T-helper 2 cell (primary cell): Measurements from ENCODE around the gene SIK2.
A peak's percentile ranks its signal among the peaks of the same experiment; 100 is the strongest.

ENCODE experiments used
- DNase-seq, 5 experiments: peaks; one replicate each; pipeline versions ENCODE4 v3.0.0 to v3.0.0-alpha.2; 2012 to 2022
- total RNA-seq, 2 donors: gene quantifications; one replicate each; lab custom pipeline; 2026; lab: John Stamatoyannopoulos, UW

SIK2 gene
- 23.1 to 26.8 reads per million in 2 donors for total RNA-seq

- peak; percentile 74 to 94 (median 86) for DNase-seq
Measured at GRCh38 chr11:111601979-111602864, at the start of gene SIK2. Gene SIK2 (plus strand): TSS chr11:111602449. CDS start chr11:111602564, 115 bp downstream.

DNA sequence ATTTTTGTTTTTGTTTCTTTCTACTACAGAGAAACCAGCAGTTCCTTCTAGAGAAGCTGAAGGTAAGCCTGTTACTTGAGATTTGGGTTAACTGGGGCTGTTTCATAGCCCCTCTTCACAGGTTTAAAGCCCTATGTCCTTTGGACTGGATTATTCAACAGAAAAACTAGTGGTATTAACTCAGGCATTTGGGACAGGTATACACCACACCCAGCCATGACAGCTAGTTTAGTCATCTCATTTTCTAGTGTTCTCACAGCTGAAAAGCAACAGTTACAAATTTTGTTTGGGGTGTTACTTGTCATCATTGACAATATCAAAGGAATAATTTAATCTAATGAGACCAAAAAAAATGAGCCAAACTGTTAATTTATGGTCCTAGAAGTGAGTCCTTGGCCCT lies 47.7 kb upstream of the SIK2 start:
- no peak for DNase-seq

DNA sequence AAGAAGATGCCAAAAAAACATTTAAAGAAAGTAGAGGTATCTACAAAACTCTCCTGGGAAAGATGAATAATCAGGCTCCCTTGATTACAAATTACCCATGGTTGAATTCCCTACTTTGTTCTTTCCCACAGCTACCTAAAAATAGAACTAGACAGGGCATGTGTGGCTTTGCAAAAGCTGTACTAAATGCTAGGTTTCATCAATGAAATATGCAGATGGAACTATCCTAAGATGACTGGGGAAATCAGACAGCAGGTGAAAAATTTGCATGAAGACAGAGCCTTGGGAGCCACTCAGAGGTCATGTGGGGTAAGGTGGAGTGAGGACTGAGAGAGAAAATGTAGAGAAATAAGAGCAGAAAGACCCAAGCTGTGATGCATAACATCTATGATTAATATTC lies 47.0 kb upstream of the SIK2 start:
- DNase-seq, result no peak

- DNase-seq, result no peak
Measured at GRCh38 chr11:111557425-111558111, 44.7 kb upstream of the SIK2 start.

DNA sequence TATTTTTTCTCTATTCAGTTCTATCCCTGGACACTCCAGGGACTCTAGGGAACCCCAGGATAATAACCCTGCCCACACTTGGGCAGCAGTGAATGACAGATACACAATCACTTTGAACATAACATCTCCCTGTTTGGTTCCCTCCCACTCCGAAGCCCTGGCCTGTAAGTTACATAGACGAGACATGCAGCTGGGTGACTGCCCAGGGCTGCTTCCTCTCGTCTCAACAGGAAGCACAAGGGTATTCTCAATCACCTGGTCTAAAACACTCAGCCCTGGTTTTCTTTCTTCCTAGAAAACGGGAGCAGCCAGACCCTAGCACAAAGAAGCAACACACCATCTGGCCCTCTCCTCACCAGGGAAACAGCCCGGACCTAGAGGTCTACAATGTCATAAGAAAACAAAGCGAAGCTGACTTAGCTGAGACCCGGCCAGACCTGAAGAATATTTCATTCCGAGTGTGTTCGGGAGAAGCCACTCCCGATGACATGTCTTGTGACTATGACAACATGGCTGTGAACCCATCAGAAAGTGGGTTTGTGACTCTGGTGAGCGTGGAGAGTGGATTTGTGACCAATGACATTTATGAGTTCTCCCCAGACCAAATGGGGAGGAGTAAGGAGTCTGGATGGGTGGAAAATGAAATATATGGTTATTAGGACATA lies 42.3 kb upstream of the SIK2 start:
- DNase-seq, result no peak

DNA sequence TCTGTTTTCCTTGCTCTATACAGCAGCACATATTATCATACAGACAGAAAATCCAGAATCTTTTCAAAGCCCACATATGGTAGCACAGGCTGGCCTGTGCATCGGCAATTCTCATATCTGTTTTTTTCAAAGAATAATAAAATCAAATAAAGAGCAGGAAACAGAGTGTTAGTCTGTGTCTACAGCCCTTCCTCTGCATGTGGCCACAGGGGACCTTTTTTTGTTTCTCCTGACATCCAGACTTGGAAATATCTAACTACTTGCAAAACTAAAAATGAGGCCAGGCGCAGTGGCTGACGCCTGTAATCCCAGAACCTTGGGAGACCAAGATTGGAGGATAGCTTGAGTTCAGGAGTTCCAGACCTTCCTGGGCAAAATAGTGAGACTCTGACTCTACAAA lies 41.4 kb upstream of the SIK2 start:
- no peak for DNase-seq

DNA sequence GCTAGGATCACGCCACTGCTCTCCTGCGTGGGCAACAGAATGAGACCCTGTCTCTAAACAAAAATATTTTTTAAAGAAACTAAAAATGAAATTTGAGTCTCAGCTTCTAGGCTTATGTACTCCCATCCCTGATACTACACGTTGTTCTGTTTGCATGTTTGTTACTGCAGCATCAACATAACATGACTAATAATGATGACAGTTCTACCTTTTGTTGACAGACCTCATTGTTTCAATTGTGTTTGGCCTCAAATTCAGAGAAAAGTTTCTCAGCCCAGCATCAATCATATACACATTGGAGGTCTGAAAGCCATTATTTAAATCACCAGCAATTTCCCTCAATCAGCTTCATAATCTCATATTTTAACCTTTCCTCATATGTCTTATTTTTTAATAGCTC lies 40.9 kb upstream of the SIK2 start:
- DNase-seq, result no peak

DNA sequence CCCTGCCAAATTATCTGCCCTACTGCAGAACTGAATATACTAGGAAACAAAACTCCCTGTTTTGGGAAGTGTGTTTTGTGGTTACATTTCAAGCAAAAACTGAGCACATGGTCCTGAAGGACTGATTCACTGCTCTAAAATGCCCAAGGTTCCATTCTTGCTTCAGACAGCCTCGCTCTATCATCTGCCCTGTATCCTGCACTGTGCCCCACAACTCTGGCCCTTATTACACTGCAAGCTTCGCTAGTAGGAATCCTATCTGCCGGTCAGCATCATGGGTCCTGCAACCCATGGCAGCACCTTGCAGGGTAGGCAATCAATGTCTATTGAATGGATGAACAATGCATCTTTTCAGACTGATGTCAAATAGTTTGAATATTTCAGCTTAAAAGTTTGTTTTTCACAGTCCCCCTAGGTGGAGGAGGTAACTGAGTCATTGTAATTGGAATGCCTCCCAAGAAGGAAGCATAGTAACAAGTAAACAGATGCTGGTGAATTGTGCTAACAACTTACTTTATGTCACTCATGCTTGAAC lies 40.4 kb upstream of the SIK2 start:
- DNase-seq, result no peak

DNA sequence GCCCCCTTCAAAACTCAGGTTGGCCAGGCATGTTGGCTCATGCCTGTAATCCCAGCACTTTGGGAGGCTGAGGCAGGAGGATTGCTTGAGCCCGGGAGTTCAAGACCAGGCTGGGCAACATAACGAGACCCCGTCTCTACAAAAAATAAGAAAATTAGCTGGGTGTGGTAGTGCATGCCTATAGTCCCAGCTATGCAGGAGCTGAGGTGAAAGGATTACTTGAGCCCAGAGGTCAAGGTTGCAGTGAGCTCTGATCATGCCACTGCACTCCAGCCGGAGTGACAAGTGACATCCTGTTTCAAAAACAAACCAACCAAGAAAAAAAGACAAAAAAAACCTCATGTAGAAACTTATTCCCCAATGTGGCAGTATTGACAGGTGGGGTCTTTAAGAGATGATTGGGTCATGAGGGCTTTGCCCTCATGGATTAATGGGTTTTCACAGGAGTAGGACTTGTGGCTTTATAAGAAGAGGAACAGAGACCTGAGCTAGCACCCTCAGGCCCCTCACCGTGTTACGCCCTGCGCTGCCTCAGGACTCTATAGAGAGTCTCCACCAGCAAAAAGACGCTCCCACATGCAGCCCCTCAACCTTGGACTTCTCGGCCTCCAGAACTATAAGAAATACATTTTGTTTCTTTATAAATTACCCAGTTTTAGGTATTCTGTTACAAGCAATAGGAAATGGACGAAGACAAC lies 39.4 kb upstream of the SIK2 start:
- DNase-seq, result no peak

GRCh38 chr11:111565114-111565720 lies 37.0 kb upstream of the SIK2 start:
- DNase-seq, result peak in 4 of 5 experiments; percentile 27 to 50 (median 40)

DNA sequence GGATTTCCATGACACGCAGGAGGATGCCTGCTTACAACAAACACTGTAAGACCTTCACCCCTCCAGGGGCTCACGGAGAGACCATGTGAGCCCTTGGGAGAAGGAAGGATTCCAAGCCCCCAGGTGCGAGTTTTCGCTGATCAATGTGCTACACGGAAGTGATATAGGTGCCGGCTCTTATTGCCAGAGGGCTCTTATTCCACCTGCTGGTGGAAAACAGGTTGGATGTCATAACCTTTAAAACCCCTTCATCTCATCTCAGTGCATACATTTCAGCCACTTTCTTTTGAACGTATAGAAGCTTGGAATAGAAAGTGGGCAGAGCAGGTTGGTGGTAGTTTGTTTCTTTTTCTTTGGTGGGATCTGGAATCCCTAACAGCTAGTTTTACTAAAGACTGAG lies 35.9 kb upstream of the SIK2 start:
- no peak for DNase-seq

- no peak for DNase-seq
Measured at GRCh38 chr11:111569476-111569875, 32.8 kb upstream of the SIK2 start.

- no peak for DNase-seq
Measured at GRCh38 chr11:111570796-111571195, 31.5 kb upstream of the SIK2 start.

- DNase-seq, result no peak
Measured at GRCh38 chr11:111571829-111572501, 30.3 kb upstream of the SIK2 start.

DNA sequence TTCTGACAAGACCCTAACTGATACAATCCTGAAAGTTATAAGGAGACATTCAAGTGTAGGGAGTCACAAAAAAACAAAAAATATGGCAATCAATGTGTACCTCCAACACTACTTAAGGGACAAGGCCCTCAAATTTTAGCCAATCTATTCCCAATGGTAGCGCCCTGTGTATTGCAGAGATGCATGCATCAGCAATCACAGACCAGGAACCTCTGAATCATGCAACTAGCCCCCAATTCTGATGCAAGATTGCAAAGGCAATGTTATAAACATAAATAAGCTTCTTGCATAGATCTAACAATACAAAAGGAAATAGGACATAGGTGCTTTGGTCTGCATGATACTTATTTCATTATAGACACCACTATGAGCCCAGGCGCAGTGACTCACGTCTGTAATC lies 29.7 kb upstream of the SIK2 start:
- no peak for DNase-seq

DNA sequence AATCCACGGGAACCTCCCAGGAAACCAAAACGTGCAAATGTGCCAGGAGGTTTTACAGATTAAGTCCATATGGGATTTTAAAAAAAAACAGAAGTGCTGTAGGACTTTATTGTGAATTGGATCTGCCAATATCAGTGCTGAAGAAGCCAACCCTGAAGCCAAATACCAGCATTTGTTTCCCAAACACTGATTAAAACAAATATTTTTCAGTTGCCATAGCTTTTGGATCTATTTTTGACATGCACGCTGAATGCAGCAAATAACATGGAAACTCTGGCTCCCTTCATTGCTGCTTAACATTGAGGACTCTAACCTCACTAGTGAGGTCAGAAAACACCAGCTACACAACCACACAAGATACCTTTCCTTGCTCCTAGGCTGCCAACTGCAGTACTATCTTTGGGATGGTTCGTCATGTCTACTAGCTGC lies 28.4 kb upstream of the SIK2 start:
- DNase-seq, result no peak

GRCh38 chr11:111574373-111575225 lies 27.6 kb upstream of the SIK2 start:
- no peak for DNase-seq

GRCh38 chr11:111575740-111576139 lies 26.5 kb upstream of the SIK2 start:
- no peak for DNase-seq

DNA sequence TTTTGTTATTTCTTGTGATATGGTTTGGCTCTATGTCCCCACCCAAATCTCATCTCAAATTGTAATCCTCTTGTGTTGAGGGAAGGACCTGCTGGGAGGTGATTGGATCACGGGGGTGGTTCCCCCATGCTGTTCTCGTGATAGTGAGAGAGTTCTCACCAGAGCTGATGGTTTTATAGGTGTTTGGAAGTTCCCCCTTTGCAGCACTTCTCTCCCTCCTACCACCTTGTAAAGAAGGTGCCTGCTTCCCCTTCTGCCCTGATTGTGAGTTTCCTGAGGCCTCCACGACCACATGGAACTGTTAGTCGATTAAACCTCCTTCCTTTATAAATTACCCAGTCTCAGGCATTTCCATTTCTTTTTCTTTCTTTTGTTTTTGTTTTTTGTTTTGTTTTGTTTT lies 24.4 kb upstream of the SIK2 start:
- no peak for DNase-seq

DNA sequence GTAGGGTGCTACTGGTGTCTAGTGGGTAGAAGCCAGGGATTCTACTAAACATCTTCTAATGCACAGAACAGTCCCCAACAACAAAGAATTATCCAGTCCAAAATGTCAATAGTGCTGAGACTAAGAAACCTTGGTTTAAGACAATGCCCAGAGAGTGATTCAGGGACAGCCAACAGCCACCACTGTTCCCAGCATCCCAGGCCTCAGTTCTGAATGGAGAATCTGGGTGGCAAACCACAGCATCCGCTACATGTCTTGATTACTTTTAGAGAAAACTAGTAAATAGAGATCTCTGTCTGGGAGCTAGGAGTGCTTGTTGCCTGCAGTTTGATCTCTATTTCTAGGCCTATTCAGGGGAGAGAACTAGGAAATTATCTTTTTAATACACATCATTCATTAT lies 20.9 kb upstream of the SIK2 start:
- no peak for DNase-seq

DNA sequence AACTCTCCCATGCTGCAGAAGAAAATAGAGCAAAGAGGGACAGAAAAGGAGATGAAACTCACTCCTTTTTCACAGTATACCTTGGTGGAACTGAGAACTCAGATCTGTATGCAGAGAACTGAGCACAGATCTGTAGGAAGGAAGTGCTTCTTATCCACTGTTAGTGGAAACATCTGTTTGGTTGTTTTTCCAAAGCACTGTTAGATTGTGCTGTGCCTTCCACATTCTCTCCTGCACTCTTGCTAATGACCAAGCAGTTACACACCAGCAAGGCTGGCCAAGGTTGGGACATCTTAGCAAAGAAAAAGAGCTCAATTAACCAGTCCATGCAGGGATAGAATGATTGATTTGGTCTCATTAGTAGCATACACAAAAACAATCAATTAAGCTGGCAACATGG lies 20.1 kb upstream of the SIK2 start:
- no peak for DNase-seq
